ENCODE results near the gene GALK1. TPM values are rescaled to one million over a fixed set of nuclear protein-coding genes. Genes with fewer than 3 reads are reported as not detected.
"Not testable (repeated sequence)": the region's sequence is repeated elsewhere in the genome, so short reads cannot be mapped to it uniquely, and the experiment has no call there.

Gene GALK1
- total RNA-seq: 10 to 100 TPM; 50.1 to 81.9 (median 64.1) TPM

DNA sequence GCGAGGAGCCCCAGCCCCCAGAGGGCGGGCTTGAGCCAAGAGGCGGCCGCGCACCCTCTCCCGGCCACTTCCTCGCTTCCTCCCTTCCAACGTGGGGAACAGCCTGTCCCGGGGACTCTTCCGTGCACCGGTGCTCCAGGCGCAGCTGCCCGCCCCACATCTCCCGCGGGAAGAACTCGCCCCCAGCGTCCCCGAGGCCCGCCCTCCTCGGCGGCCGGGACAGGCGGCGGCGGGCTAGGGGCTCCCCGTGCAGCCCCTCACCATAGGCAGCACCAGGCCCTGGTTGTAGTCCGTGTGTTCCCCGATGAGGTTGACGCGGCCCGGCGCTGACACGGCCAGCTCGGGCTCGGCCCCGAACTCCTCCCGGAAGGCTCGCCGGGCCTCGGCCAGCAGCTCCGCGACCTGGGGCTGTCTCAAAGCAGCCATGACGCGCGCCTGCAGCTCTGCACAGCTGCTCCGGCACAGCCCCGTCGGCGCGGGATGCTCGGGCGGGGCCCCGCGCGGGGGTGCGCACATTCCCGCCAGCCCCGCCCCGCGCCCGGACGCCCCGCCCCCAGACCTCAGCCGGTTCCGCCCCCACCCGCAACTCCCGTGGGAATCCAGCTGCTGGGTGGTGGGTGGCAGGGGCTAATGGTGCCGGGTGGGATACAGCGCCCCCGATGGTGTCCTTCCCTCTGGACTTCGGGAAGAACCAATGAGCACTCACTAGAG lies at the start of gene GALK1:
Gene GALK1, minus strand, starts transcription at position 482 of the 711 bp plus-strand sequence. Its CDS starts 56 bp downstream, at position 426.
- peak within 1 kb of the TSS; percentile 61 to 97 (median 76) for H3K4me3 ChIP-seq
- H3K36me3 ChIP-seq: peaks cover 0 to 8% (median 0%) of the 10 kb centered on the region in 3 donors
- DNase-seq: peak; percentile 82 to 92 (median 88)
- TF ChIP-seq, protein P1, sequence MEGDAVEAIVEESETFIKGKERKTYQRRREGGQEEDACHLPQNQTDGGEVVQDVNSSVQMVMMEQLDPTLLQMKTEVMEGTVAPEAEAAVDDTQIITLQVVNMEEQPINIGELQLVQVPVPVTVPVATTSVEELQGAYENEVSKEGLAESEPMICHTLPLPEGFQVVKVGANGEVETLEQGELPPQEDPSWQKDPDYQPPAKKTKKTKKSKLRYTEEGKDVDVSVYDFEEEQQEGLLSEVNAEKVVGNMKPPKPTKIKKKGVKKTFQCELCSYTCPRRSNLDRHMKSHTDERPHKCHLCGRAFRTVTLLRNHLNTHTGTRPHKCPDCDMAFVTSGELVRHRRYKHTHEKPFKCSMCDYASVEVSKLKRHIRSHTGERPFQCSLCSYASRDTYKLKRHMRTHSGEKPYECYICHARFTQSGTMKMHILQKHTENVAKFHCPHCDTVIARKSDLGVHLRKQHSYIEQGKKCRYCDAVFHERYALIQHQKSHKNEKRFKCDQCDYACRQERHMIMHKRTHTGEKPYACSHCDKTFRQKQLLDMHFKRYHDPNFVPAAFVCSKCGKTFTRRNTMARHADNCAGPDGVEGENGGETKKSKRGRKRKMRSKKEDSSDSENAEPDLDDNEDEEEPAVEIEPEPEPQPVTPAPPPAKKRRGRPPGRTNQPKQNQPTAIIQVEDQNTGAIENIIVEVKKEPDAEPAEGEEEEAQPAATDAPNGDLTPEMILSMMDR (IDR thresholded peaks at IDR 0.05): peak; percentile 59 to 78 (median 66)
- peak; percentile 55 to 78 for TF ChIP-seq POLR2A (IDR thresholded peaks at IDR 0.05)
- peak within 1 kb of the TSS; percentile 77 to 93 (median 90) for H3K27ac ChIP-seq
- peaks cover 7 to 25% (median 10%) of the 10 kb centered on the region in 4 donors for H3K4me1 ChIP-seq
- H3K9me3 ChIP-seq: no peaks in the 10 kb centered on the region
- no peaks in the 10 kb centered on the region for H3K27me3 ChIP-seq

DNA sequence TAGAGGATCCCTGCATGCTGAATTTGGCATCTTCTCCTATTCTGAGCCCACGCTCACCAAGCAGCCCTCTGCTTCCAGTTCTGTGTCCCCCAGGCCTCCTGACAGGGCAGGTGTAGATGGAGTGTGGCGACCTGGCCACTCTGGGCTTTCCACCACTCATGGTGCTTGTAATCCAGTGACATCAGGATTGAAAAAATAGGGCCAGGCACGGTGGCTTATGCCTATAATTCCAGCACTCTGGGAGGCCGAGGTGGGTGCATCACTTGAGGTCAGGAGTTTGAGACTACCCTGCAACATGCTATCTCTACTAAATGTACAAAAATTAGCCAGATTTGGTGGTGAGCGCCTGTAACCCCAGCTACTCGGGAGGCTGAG lies 49.0 kb upstream of the GALK1 start:
- no peak overlapping the region for H3K27ac ChIP-seq
- H3K4me1 ChIP-seq: no peaks in the 10 kb centered on the region
- no peak for TF ChIP-seq POLR2A (IDR thresholded peaks at IDR 0.05)
- TF ChIP-seq, protein P1 (IDR thresholded peaks at IDR 0.05): no peak
- H3K36me3 ChIP-seq: peaks cover 0 to 86% (median 0%) of the 10 kb centered on the region in 3 donors
- no peaks in the 10 kb centered on the region for H3K9me3 ChIP-seq
- H3K4me3 ChIP-seq: no peak overlapping the region
- no peaks in the 10 kb centered on the region for H3K27me3 ChIP-seq
- DNase-seq: no peak

DNA sequence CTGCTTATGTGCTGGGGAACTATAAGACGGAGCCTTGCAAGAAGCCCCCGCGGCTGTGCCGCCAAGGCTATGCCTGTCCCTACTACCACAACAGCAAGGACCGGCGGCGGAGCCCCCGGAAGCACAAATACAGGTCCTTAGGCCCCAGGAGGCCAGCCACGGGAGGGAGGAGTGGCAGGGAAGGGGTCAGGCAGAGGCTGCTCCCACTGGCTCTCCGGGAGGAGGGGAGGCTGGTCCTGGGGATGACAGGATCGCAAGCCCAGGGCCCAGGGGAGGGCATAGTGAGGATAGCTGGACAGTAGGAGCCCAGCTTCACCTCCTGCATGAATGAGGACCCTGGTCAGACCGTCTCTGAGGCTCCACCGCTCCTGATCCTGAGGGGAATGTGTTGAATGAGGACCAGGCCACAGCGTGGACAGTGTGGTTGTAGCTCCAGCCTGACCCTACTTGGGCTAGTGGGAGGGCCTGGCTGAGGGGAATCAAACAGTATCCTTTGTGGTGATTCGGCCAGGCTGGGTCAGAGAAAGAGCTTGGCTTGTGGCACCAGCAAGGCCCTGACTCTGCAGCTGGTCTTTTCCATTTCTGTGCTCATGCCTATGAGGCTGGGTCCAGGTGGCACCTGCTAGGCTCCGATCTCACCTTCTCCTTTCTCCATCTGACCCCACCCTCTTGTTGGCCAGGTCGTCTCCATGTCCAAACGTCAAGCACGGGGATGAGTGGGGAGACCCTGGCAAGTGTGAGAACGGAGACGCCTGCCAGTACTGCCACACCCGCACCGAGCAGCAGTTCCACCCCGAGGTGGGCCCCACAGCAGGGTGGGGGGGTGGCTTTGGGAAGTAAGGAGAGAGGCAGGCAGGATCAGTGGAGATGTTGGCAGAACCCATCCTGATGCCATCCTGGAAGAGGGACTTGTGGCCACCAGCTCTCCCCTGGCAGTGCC lies 48.4 kb upstream of the GALK1 start:
- no peak for DNase-seq
- TF ChIP-seq, protein P1 (IDR thresholded peaks at IDR 0.05): no peak
- no peak for TF ChIP-seq POLR2A (IDR thresholded peaks at IDR 0.05)
- no peak overlapping the region for H3K4me3 ChIP-seq
- H3K4me1 ChIP-seq: no peaks in the 10 kb centered on the region
- no peaks in the 10 kb centered on the region for H3K9me3 ChIP-seq
- H3K36me3 ChIP-seq: peaks cover 0 to 80% (median 0%) of the 10 kb centered on the region in 3 donors
- no peaks in the 10 kb centered on the region for H3K27me3 ChIP-seq
- no peak overlapping the region for H3K27ac ChIP-seq

DNA sequence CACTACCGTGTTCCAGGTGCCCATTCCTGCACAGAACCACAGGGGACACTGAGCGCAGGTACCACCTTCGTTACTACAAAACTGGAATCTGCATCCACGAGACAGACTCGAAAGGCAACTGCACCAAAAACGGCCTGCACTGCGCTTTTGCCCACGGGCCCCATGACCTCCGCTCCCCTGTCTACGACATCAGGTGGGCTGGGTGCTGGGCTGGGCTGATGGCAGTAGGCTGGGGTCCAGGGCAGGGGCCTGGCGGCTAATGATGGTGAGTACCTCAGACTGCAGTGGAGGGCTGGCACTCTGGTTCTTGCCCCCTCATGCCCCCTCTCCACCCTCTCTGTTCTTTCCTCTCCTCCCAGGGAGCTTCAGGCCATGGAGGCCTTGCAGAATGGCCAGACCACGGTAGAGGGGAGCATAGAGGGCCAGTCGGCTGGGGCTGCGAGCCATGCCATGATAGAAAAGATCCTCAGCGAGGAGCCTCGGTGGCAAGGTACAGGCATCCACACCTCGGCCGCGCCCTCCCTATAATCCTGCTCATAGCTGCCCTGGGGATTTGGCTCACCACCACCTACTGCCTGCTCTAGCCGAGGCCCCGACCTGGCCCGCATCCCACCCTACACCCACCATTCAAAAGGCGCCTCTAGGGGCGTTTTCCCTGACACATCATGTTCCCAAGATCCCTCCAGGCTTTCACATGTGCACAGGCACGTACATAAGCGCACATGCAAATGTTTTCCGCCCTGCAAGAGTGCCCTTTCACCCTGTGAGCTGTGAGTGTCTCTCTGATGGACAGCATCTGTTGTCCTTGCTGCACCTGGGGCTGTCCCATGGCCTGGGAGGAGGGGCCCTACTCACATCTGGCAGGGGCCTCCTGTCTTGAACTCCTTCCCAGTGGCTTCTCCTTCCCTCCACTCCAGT lies 47.4 kb upstream of the GALK1 start:
- TF ChIP-seq POLR2A (IDR thresholded peaks at IDR 0.05): no peak
- TF ChIP-seq, protein P1 (IDR thresholded peaks at IDR 0.05): no peak
- no peaks in the 10 kb centered on the region for H3K27me3 ChIP-seq
- H3K36me3 ChIP-seq: peaks cover 0 to 70% (median 0%) of the 10 kb centered on the region in 3 donors
- no peak for DNase-seq
- no peaks in the 10 kb centered on the region for H3K9me3 ChIP-seq
- H3K4me3 ChIP-seq: no peak overlapping the region
- H3K27ac ChIP-seq: no peak overlapping the region
- no peaks in the 10 kb centered on the region for H3K4me1 ChIP-seq

DNA sequence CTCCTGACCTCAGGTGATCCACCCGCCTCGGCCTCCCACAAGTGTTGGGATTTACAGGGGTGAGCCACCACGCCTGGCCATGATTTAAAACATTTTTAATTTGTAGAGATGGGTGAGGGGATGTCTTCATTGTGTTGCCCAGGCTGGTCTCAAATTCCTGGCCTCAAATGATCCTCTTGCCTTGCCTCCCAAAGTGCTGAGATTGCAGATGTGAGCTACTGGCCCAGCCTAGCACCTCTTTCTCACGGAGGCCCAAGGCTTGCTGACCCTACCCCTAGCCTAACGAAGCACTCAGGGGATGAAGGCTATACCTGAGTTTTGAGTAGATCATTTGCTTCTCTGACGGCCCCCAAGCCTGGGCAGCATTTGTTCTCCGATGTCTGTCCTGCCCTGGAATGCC lies 46.2 kb upstream of the GALK1 start:
- H3K4me1 ChIP-seq: no peaks in the 10 kb centered on the region
- H3K4me3 ChIP-seq: no peak overlapping the region
- peaks cover 0 to 58% (median 0%) of the 10 kb centered on the region in 3 donors for H3K36me3 ChIP-seq
- H3K9me3 ChIP-seq: no peaks in the 10 kb centered on the region
- no peak for TF ChIP-seq POLR2A (IDR thresholded peaks at IDR 0.05)
- TF ChIP-seq, protein P1 (IDR thresholded peaks at IDR 0.05): no peak
- H3K27me3 ChIP-seq: no peaks in the 10 kb centered on the region
- DNase-seq: no peak
- no peak overlapping the region for H3K27ac ChIP-seq

DNA sequence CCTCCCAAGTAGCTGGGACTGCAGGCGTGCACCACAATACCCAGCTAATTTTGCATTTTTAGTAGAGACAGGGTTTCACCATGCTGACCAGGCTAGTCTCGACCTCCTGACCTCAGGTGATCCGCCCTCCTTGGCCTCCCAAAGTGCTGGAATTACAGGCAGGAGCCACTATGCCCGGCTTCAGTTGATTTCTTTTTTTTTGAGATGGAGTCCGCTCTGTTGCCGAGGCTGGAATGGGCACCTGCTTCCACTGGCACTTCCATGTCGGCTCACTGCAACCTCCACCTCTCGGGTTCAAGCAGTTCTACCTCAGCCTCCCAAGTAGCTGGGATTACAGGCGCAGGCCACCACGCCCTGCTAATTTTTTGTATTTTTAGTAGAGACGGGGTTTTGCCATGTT lies 45.8 kb upstream of the GALK1 start:
- not testable (repeated sequence) for H3K4me1 ChIP-seq, H3K27ac ChIP-seq, H3K4me3 ChIP-seq, H3K27me3 ChIP-seq, H3K9me3 ChIP-seq
- peak in 1 of 3 donors; percentile 14 for DNase-seq
- peaks cover 0 to 55% (median 0%) of the 10 kb centered on the region in 3 donors for H3K36me3 ChIP-seq

All from Peyer's patch (tissue), 4 donors.